IMR-90 (cell line): ENCODE data around the gene PAAF1.

ENCODE experiments used
- BHLHE40 ChIP-seq: fragments of 150-350 bp; IDR thresholded peaks from 2 replicates; pipeline ENCODE4 v1.6.1; 2016; ENCODE audit warnings: mild to moderate bottlenecking, low read depth, low read length
- CEBPB ChIP-seq: IDR thresholded peaks from 2 replicates; pipeline ENCODE4 v1.6.1; 2012; ENCODE audit warnings: low read depth, low read length, improper control_type of control experiment
- CTCF ChIP-seq: conservative IDR thresholded peaks from 2 replicates; pipeline ENCODE4 v1.5.1; 2012; ENCODE audit warnings: mild to moderate bottlenecking, low read depth, low read length, improper control_type of control experiment
- ELK1 ChIP-seq: fragments of 150-350 bp; IDR thresholded peaks from 2 replicates; pipeline ENCODE4 v1.6.1; 2016; ENCODE audit warnings: low read depth, mild to moderate bottlenecking, low read length, moderate library complexity, borderline replicate concordance
- MAFK ChIP-seq: IDR thresholded peaks from 2 replicates; pipeline ENCODE4 v1.6.1; 2012; ENCODE audit warnings: low read depth, low read length, improper control_type of control experiment
- MAZ ChIP-seq: IDR thresholded peaks from 2 replicates; pipeline ENCODE4 v1.6.1; 2012; ENCODE audit warnings: low read depth, mild to moderate bottlenecking, low read length, improper control_type of control experiment, moderate library complexity, borderline replicate concordance
- MXI1 ChIP-seq: IDR thresholded peaks from 2 replicates; pipeline ENCODE4 v1.6.1; 2012; ENCODE audit warnings: low read depth, mild to moderate bottlenecking, low read length, moderate library complexity, borderline replicate concordance
- POLR2A ChIP-seq: IDR thresholded peaks from 2 replicates; pipeline ENCODE4 v1.6.1; 2012; ENCODE audit warnings: mild to moderate bottlenecking, low read depth, low read length
- RAD21 ChIP-seq: IDR thresholded peaks from 2 replicates; pipeline ENCODE4 v1.6.1; 2012; ENCODE audit warnings: low read length, improper control_type of control experiment
- RCOR1 ChIP-seq: IDR thresholded peaks from 2 replicates; pipeline ENCODE4 v1.6.1; 2012; ENCODE audit warnings: mild to moderate bottlenecking, low read length, improper control_type of control experiment; ENCODE audit not compliant: insufficient replicate concordance
- RFX5 ChIP-seq: IDR thresholded peaks from 2 replicates; pipeline ENCODE4 v1.8.0; 2012; ENCODE audit warnings: low read depth, mild to moderate bottlenecking, low read length, moderate library complexity
- USF2 ChIP-seq: fragments of 150-350 bp; IDR thresholded peaks from 2 replicates; pipeline ENCODE4 v1.6.1; 2017; ENCODE audit warnings: mild to moderate bottlenecking, antibody characterized with exemption, low read length, low read depth

GRCh38 chr11:73977856-73978519 is 101.2 kb downstream of the PAAF1 start:
- TF ChIP-seq CTCF (no peak), MAFK (no peak), MXI1 (no peak), POLR2A (no peak), RCOR1 (no peak), USF2 (no peak), RAD21 (no peak), RFX5 (no peak), BHLHE40 (no peak), CEBPB (no peak), MAZ (no peak), ELK1 (no peak)
